B cell (primary cell): ENCODE data around the gene ZNF331.

Source experiments
- CTCF ChIP-seq: fragments of 200-600 bp; IDR thresholded peaks from one replicate; pipeline ENCODE4 v1.8.0; 2022; ENCODE audit warnings: antibody characterized with exemption, mild to moderate bottlenecking
- EZH2 ChIP-seq: IDR thresholded peaks from 2 replicates; pipeline ENCODE4 v1.6.1; 2012; ENCODE audit warnings: borderline replicate concordance, low read depth, mild to moderate bottlenecking, moderate library complexity, low read length; ENCODE audit not compliant: insufficient read depth, poor library complexity, severe bottlenecking

DNA sequence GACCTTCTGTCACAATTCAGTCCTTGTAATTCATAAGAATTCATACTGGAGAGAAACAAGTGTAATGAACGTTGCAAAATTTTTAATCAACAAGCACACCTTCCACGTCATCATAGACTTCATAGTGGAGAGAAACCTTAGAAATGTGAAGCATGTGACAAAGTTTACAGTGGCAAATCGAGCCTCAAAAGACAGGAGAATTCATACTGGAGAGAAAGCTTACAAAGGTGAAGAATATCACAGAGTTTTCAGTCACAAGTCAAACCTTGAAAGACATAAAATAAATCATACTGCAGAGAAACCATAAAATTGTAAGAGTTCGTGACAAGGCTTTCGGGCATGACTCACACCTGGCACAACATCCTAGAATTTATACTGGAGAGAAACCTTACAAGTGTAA is 45.8 kb upstream of the ZNF331 start:
- TF ChIP-seq CTCF: no peak
- no peak for TF ChIP-seq EZH2
